ENCODE data around the gene LRRC74B. TPM values are rescaled to one million over a fixed set of nuclear protein-coding genes. Genes with fewer than 3 reads are reported as not detected.

LRRC74B gene
- total and polyA plus RNA-seq, 2 experiments from 2014 or later: not detected

GRCh38 chr22:21047035-21047661, 1.4 kb downstream of the LRRC74B start:
- TF ChIP-seq ZNF114 (CRISPR knock-in tag; IDR thresholded peaks at IDR 0.05) (no peak), ZNF462 (CRISPR knock-in tag; IDR thresholded peaks at IDR 0.05) (no peak), EZH2phosphoT487 (IDR thresholded peaks at IDR 0.05; ENCODE audit: unreplicated experiment) (no peak), STAT1 (IDR thresholded peaks at IDR 0.05; ENCODE audit: unreplicated experiment) (no peak), ETS1 (IDR thresholded peaks at IDR 0.05) (no peak), NANOG (IDR thresholded peaks at IDR 0.05; ENCODE audit: borderline replicate concordance) (no peak), EZH2 (IDR thresholded peaks at IDR 0.05; ENCODE audit: low read depth, unreplicated experiment) (no peak), ZNF331 (CRISPR knock-in tag; IDR thresholded peaks at IDR 0.05; ENCODE audit: low read depth) (no peak), CREB1 (CRISPR knock-in tag; IDR thresholded peaks at IDR 0.05; ENCODE audit: low read depth) (no peak), JUNB (IDR thresholded peaks at IDR 0.05; ENCODE audit: unreplicated experiment) (no peak), POLR2AphosphoS5 (IDR thresholded peaks at IDR 0.05; ENCODE audit: low read depth) (no peak), CTCF (conservative IDR thresholded peaks at IDR 0.05; ENCODE audit: low read depth in 2 of 2) (no peak), REST (IDR thresholded peaks at IDR 0.05; ENCODE audit: unreplicated experiment) (no peak)
- ATAC-seq (no peak), DNase-seq (ENCODE audit: low spot score) (no peak)
- peaks cover 26% of the 10 kb centered on the region for H3K27me3 Mint-ChIP-seq (ENCODE audit: insufficient read depth, low read depth, poor library complexity)
- peaks cover 9% of the 10 kb centered on the region for H3K4me1 ChIP-seq (ENCODE audit: insufficient read depth)
- no peaks in the 10 kb centered on the region for H3K9me3 Mint-ChIP-seq
- 0 out of 2 replicates have a peak, but pooled peaks cover 4% of the 10 kb centered on the region for H3F3A ChIP-seq (replicated peaks; ENCODE audit: low read depth)
- H3K4me3 Mint-ChIP-seq: no peak overlapping the region
- no peak overlapping the region for H3K27ac Mint-ChIP-seq
- H2AFZ ChIP-seq: no peak overlapping the region
- no peaks in the 10 kb centered on the region for H4K20me1 ChIP-seq (replicated peaks; ENCODE audit: insufficient read depth)
- H3K9me2 ChIP-seq (ENCODE audit: insufficient read depth): no peaks in the 10 kb centered on the region
- H3K4me3 ChIP-seq: no peak overlapping the region
- H3K4me2 ChIP-seq: no peak overlapping the region
- H3K4me1 Mint-ChIP-seq: peaks cover 27% of the 10 kb centered on the region
- no peaks in the 10 kb centered on the region for H3K79me2 ChIP-seq (replicated peaks; ENCODE audit: insufficient read depth)
- H3K27me3 ChIP-seq (ENCODE audit: insufficient read depth): no peaks in the 10 kb centered on the region
- no peaks in the 10 kb centered on the region for H3K36me3 Mint-ChIP-seq (ENCODE audit: low read depth)
- no peaks in the 10 kb centered on the region for H3K36me3 ChIP-seq (ENCODE audit: insufficient read depth)
- no peak overlapping the region for H3K27ac ChIP-seq (ENCODE audit: low read depth)
